ENCODE measurements around the gene KCNMA1. TPM values are rescaled to one million over a fixed set of nuclear protein-coding genes. Genes with fewer than 3 reads are reported as not detected.

Gene KCNMA1
- total RNA-seq, 1 donor from 2014 or later: not detected

- Mint-ChIP-seq H3K9me3 (no peaks in the 10 kb centered on the region), H3K4me3 (no peak overlapping the region), H3K27ac (no peak overlapping the region), H3K27me3 (peaks cover 5% of the 10 kb centered on the region), H3K4me1 (no peaks in the 10 kb centered on the region), H3K36me3 (ENCODE audit: low read depth) (no peaks in the 10 kb centered on the region)
- intact Hi-C loops (cut with micrococcal nuclease): no loop called here
- no peak for DNase-seq
Measured at GRCh38 chr10:77274046-77274795, 363.4 kb downstream of the KCNMA1 start.

- H3K36me3 Mint-ChIP-seq (ENCODE audit: low read depth): no peaks in the 10 kb centered on the region
- peaks cover 6% of the 10 kb centered on the region for H3K27me3 Mint-ChIP-seq
- no peak for DNase-seq
- peaks cover 6% of the 10 kb centered on the region for H3K4me1 Mint-ChIP-seq
- no peak overlapping the region for H3K4me3 Mint-ChIP-seq
- H3K27ac Mint-ChIP-seq: no peak overlapping the region
- no peaks in the 10 kb centered on the region for H3K9me3 Mint-ChIP-seq
- intact Hi-C loops (cut with micrococcal nuclease): no loop called here
Measured at GRCh38 chr10:77269163-77269562, 368.4 kb downstream of the KCNMA1 start.

GRCh38 chr10:77268721-77269120 lies 368.9 kb downstream of the KCNMA1 start:
- Mint-ChIP-seq H3K27me3 (peaks cover 6% of the 10 kb centered on the region), H3K36me3 (ENCODE audit: low read depth) (no peaks in the 10 kb centered on the region), H3K9me3 (no peaks in the 10 kb centered on the region), H3K27ac (no peak overlapping the region), H3K4me3 (no peak overlapping the region), H3K4me1 (peaks cover 10% of the 10 kb centered on the region)
- no peak for DNase-seq
- intact Hi-C loops (cut with micrococcal nuclease): no loop called here

DNA sequence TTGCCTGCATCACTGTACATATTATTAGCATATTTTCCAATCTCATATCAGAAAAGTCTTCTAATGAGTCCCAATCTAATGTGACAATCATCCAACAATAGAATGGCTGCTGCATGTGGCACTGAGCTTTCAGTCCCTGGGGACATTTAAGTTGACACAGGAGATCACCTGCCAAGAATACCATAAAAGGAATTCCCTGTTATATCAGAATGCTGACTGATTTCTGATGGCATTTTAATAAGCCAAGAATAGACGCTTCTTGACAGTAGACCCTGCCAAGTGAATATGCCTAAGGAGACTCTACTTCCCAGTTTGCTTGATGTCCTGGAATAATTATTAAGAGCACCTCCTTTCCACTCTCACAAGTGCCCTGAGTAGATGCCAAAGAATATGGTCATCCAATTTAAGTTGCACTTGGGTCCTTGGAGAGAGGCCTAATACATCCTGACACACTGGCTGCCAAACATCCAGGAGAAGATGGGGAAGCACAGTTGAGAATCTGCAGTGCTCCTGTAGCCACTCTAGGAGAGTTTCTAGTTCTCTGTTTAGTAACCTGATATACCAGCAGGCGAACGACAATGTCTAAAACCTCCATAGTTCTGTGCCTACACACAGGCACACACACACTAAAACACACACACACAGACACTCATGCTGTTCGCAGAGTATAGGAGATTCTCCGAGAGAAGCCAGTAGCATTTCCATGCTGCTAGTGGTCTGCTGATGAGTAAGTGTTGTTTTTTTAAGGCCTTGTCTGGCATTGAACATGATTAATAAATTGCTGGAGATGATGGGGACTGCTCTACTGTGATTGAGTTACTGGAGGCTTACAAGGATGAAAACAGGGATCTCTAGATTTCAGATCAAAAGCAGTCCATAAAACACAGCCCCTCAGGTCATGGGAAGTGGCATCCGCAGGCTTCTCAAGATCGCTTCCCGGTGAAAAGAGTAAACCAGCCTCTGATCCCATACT lies 369.6 kb downstream of the KCNMA1 start:
- Mint-ChIP-seq H3K36me3 (ENCODE audit: low read depth) (no peaks in the 10 kb centered on the region), H3K27me3 (peaks cover 4% of the 10 kb centered on the region), H3K4me1 (peaks cover 10% of the 10 kb centered on the region), H3K9me3 (no peaks in the 10 kb centered on the region), H3K4me3 (no peak overlapping the region), H3K27ac (no peak overlapping the region)
- DNase-seq: no peak
- intact Hi-C loops (cut with micrococcal nuclease): no loop called here

DNA sequence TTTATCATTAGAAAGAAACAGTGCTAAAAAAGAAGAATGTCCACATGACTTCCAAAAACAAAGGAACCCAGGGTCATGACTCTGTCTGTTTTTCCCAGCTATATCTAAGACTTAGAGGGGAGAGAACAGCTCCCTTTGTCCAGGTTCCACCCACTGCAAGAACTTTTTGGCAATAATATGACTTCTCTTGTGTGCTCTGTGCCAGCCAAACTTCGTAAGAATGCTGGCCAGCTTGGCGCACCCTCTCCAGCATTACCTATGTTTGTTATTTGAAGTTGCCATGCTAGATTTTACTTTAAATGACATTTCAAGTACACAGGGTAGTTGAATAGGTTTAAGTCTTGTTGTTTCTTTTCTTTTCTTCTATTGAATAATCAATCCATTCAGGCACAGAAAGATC lies 371.4 kb downstream of the KCNMA1 start:
- Mint-ChIP-seq H3K36me3 (ENCODE audit: low read depth) (no peaks in the 10 kb centered on the region), H3K4me1 (peaks cover 10% of the 10 kb centered on the region), H3K27me3 (peaks cover 8% of the 10 kb centered on the region), H3K4me3 (no peak overlapping the region), H3K9me3 (no peaks in the 10 kb centered on the region), H3K27ac (no peak overlapping the region)
- intact Hi-C loops (cut with micrococcal nuclease): no loop called here
- DNase-seq: no peak

DNA sequence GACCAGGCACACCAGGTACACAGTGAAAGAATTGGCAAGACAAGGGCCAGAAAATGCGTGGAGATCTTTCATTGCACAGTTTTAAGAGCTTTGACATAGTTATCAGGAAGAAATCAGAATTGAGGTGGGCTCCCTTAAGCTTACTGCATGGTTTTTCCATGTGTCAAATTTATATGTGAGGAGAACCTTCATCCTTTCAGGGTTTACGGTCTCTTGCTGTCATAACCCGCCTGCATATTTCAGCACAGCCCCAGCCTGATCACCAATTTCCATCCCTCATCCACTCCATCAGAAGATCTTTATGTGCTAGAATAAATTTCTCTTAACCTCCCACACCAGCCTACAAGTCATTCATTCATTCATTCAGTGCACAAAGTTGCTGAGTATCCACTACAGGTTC lies 373.1 kb downstream of the KCNMA1 start:
- Mint-ChIP-seq H3K9me3 (no peaks in the 10 kb centered on the region), H3K27me3 (peaks cover 8% of the 10 kb centered on the region), H3K36me3 (ENCODE audit: low read depth) (no peaks in the 10 kb centered on the region), H3K4me1 (peaks cover 10% of the 10 kb centered on the region), H3K4me3 (peak overlapping the region; percentile 12), H3K27ac (no peak overlapping the region)
- intact Hi-C loops (cut with micrococcal nuclease): no loop called here
- no peak for DNase-seq

DNA sequence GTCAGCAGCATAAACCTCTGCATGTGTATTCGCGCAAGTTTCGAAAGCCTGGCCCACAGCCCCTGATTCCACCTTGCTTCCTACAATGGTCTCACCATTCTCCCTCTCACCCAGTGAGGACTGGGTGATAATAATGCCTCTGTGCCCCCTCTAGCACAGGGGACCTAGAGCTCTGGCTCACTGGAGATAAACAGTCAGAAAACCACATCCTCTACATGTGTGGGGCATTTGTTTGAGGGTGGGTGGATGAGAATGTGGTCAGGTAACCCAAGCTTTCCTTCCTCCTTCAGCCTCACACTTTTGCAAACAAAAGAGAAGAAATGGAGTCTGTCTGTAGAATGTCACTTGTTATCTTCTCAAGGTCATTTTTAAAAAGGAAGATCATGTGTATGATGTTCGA lies 373.5 kb downstream of the KCNMA1 start:
- Mint-ChIP-seq H3K27ac (no peak overlapping the region), H3K9me3 (no peaks in the 10 kb centered on the region), H3K4me3 (peak overlapping the region; percentile 12), H3K4me1 (peaks cover 10% of the 10 kb centered on the region), H3K36me3 (ENCODE audit: low read depth) (no peaks in the 10 kb centered on the region), H3K27me3 (peaks cover 8% of the 10 kb centered on the region)
- peak; percentile 58 for DNase-seq
- intact Hi-C loops (cut with micrococcal nuclease): no loop called here

GRCh38 chr10:77263700-77264099 lies 373.9 kb downstream of the KCNMA1 start:
- Mint-ChIP-seq H3K27ac (no peak overlapping the region), H3K9me3 (no peaks in the 10 kb centered on the region), H3K36me3 (ENCODE audit: low read depth) (no peaks in the 10 kb centered on the region), H3K4me1 (peaks cover 10% of the 10 kb centered on the region), H3K27me3 (peaks cover 8% of the 10 kb centered on the region), H3K4me3 (no peak overlapping the region)
- intact Hi-C loops (cut with micrococcal nuclease): no loop called here
- DNase-seq: no peak

GRCh38 chr10:77261146-77261545 lies 376.5 kb downstream of the KCNMA1 start:
- Mint-ChIP-seq H3K27me3 (peaks cover 8% of the 10 kb centered on the region), H3K9me3 (no peaks in the 10 kb centered on the region), H3K27ac (no peak overlapping the region), H3K4me3 (no peak overlapping the region), H3K36me3 (ENCODE audit: low read depth) (no peaks in the 10 kb centered on the region), H3K4me1 (peaks cover 10% of the 10 kb centered on the region)
- no peak for DNase-seq
- intact Hi-C loops (cut with micrococcal nuclease): no loop called here

- Mint-ChIP-seq H3K36me3 (ENCODE audit: low read depth) (no peaks in the 10 kb centered on the region), H3K4me1 (peaks cover 6% of the 10 kb centered on the region), H3K27me3 (peaks cover 6% of the 10 kb centered on the region), H3K4me3 (no peak overlapping the region), H3K9me3 (no peaks in the 10 kb centered on the region), H3K27ac (no peak overlapping the region)
- no peak for DNase-seq
- intact Hi-C loops (cut with micrococcal nuclease): no loop called here
Measured at GRCh38 chr10:77259171-77259874, 378.3 kb downstream of the KCNMA1 start.

DNA sequence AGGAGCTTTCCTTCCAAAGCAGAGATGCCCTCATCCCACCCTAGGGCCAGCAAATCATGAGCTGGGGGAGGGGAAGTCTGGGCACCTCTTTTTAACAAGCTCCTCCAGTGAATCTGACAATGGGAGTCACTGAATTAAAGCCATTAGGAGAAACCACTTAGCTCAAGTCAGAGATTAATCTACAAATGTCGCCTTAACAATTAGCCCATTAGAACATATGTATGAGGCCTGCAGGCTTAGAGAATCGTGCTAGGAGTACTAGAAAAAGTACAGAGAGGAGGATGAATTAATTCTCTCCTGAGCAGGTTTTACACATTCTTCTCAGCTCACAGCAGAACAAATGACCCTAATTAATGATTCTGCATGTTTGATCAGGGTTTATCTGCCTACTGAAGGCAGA lies 381.3 kb downstream of the KCNMA1 start:
- no peak overlapping the region for H3K27ac Mint-ChIP-seq
- no peak overlapping the region for H3K4me3 Mint-ChIP-seq
- no peaks in the 10 kb centered on the region for H3K36me3 Mint-ChIP-seq (ENCODE audit: low read depth)
- no peak for DNase-seq
- no peaks in the 10 kb centered on the region for H3K27me3 Mint-ChIP-seq
- no peaks in the 10 kb centered on the region for H3K9me3 Mint-ChIP-seq
- H3K4me1 Mint-ChIP-seq: no peaks in the 10 kb centered on the region
- intact Hi-C loops (cut with micrococcal nuclease): no loop called here

- Mint-ChIP-seq H3K27ac (no peak overlapping the region), H3K36me3 (ENCODE audit: low read depth) (no peaks in the 10 kb centered on the region), H3K27me3 (no peaks in the 10 kb centered on the region), H3K9me3 (no peaks in the 10 kb centered on the region), H3K4me3 (no peak overlapping the region), H3K4me1 (no peaks in the 10 kb centered on the region)
- intact Hi-C loops (cut with micrococcal nuclease): no loop called here
- DNase-seq: no peak
Measured at GRCh38 chr10:77253556-77254064, 384.0 kb downstream of the KCNMA1 start.

- Mint-ChIP-seq H3K4me1 (no peaks in the 10 kb centered on the region), H3K4me3 (no peak overlapping the region), H3K9me3 (no peaks in the 10 kb centered on the region), H3K36me3 (ENCODE audit: low read depth) (no peaks in the 10 kb centered on the region), H3K27ac (no peak overlapping the region), H3K27me3 (no peaks in the 10 kb centered on the region)
- intact Hi-C loops (cut with micrococcal nuclease): no loop called here
- no peak for DNase-seq
Measured at GRCh38 chr10:77253147-77253545, 384.5 kb downstream of the KCNMA1 start.
